ENCODE results near the gene POLA2.

Gene POLA2

DNA sequence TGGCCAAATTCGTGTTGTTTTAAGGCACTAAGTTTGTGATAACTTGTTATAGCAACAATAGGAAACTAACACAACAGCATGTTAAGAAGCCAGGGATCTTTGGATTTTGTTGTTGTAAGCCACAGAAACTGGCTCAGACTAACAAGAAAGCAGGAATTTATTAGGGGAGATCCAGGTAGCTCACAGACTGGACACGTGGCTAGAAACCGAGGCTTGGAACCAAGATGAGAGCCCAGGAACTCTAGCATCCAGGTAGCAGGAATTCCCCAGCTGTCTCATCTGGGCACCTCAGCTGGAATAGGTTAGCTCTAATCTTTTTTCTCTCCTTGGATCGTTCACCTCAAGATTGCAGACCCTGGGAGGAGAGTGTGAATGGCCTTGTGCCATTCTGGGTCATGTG, 24.9 kb downstream of the POLA2 start:
- no peak for DNase-seq (ENCODE audit: low spot score)

DNA sequence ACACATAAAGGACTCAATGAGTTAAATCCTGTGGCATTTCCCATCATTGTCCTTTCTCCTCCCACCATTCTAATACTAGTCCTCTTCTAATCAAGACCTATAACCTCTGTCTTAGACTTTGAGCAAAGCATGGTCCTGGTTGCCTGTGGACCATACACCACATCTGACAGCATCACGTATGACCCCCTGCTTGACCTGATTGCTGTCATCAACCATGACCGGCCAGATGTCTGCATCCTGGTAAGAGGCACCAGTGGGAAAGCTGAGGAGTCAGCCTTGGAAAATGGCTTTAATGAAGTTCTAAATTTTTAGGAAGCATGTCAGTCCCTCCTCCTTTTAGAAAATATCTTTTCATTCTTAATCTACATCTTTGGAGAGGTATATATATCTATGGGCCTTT, 25.8 kb downstream of the POLA2 start:
- DNase-seq (ENCODE audit: low spot score), result no peak

DNA sequence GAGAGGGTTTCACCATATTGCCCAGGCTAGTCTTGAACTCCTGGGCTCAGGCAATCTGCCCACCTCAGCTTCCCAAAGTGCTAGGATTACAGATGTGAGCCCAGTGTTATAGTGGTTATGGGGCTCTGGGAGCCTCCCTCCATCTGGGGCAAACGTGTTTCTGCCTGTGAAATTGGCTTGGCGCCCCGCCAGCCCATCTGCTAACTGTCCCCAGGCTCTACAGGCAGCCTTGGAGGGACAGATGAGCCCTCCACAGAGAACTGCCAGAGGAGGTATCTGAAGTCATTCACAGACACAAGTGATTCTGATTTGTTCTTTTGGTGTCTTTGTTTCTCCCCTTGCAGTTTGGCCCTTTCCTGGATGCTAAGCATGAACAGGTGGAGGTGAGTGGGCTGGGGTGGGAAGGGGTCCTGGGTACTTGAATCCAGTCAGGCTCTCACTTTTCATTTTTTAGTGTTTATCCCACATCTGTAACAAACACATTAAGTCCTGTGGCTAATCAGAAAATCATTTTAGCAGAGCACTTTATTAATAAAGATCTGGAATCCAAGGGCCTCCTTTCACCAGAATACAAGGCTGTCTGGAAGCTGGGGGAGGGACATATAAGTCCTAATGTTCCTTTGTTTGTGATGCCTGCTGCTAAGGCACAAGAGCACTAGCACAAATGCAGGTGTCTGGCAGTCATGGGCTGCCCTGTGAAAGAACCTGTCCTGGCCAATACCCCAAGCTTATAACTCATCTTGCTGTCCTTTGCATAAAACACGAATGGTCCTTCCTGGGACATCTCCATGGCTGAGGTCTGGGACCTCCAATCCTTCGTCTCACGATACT, 27.2 kb downstream of the POLA2 start:
- DNase-seq (ENCODE audit: low spot score), result no peak

DNA sequence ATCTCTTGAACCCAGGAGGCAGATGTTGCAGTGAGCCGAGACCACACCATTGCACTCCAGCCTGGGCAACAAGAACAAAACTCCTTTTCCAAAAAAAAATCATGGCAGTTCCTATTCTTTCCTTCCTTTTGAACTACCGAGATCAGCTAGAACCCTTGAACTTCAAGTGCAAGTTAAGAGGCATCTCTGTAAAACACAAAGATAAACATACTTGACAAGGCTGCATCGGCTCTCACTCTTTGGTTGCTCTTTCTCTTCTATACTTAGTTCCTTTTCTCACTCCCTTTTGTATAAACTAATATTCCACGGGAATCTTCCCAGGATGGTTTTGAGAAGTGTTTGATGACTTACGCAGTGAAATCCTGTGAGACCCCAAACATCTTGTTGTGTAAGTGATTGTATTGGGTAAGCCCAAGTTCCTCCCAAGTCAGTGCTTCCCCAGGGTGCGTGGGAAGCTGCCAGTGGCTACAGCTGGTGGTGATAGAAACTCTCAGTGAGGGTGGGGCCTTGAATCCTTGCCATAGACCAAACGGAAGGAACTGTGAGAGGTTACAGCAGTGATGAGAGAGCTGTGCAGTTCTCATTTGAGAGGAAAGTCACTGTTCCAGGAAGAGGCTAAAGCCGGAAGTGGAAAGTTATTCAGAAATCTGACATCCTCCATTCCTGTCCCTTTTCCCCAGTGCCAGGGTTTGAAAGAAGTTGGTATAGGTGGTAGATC, 28.8 kb downstream of the POLA2 start:
- peak; percentile 33 for DNase-seq (ENCODE audit: low spot score)

DNA sequence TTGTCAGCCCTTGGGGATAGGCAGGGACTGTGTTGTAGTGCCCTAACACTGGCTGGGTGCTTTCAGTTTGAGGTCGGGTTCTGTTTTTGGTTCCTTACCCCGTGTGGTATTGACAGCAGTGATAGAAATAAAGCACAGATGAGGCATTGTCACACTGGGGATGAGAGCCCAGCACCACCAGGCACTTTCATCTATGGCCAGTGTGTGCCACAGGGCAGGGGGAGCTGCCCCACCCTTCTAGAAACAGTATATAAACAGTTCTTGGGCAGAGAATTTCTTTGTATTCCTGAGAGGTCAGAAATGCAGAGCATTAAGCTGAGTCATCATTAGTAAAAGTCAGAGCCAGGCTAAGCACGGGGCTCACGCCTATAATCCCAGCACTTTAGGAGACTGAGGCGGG, 29.9 kb downstream of the POLA2 start:
- peak; percentile 68 for DNase-seq (ENCODE audit: low spot score)

DNA sequence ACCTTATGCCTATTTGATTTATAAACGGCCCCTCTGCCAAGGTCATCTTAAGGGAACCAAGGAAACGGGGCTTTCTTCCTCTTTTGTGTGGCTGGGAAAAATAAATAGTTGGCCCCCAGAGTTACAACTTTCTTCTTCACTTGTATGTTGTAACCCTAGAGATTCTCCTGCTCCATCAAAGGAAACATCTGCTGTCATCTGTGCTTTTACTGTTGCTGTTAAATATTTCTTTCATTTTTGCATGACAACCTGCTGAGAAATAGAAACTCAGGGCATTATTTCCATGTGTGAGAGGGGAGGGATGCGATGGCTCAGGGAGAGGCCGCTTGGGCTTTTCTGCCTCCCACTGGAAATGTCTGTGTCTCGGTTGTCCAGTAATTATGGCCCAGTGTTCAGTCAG, 31.1 kb downstream of the POLA2 start:
- no peak for DNase-seq (ENCODE audit: low spot score)

DNA sequence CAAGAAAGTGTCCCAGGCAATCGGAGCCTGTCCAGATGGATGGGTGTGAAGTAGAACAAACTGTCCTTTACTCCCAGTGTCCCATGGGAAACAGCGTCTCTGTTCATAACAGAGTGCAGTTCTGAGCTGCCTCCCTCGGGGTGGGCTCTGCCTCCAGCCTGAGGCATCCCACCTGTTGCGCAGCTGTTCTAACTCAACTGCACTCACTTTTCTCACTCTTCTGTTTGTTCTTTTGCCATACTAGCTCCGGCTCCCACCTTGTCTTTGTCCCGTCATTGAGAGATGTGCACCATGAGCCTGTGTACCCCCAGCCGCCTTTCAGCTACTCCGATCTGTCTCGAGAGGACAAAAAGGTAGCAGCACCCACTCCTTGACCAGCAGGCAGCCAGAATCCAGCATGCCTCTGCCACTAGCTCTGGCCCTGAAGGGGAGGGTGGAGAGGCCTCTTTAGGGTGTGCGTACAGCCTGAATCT, 32.2 kb downstream of the POLA2 start:
- DNase-seq (ENCODE audit: low spot score), result no peak

DNA sequence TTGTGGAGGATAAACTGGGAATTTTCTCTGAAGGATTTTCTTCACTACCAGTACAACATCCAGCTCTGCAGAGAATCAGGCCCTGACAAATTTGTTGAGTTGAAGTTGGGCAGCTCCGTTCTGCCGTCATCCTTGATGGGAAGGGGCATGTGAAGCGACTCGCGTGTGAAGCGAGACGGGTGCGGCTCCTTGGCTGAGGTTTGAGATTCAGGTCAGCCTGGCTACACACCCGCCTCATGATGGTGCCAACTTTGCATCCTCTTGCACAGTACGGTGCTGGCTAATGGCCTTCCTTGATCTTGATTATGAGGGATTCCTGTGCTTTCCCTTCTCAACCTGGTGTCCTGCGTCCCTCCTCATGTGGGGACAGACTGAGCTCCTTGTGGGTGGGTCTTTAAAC, 33.2 kb downstream of the POLA2 start:
- DNase-seq (ENCODE audit: low spot score), result no peak

DNA sequence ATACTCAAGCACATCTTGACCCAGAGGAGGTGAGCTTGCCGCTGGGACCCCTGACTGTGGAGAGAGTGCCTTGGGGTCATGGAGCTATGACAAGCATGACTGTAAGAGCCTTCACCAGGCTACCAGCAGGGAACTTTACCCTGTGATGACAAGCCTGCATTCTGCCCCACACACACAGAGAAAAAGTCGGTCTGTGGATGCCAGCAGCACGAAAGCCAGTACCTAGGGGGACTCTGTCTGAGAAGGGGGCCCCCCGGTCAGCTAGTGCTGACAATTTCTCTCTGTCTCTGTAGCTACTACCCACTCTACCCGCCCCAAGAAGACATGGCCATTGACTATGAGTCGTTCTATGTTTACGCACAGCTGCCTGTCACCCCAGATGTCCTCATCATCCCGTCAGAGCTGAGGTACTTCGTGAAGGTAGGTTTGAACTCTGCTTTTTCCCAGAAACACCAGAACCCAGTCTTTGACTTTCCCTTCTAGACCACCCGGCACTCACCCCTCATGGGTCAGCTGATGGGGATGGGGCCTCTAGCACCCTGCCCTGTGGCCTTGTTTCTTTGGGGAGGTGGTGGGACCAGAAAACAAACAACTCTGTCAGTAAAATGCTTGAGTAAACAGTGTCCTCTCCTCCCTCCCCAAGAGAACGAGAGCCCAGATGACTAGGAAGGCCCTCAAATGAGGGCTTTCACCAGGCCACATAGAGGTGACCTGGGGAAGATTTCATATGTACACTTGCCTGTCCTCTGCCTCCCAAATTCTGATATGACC, 34.0 kb downstream of the POLA2 start:
- no peak for DNase-seq (ENCODE audit: low spot score)

DNA sequence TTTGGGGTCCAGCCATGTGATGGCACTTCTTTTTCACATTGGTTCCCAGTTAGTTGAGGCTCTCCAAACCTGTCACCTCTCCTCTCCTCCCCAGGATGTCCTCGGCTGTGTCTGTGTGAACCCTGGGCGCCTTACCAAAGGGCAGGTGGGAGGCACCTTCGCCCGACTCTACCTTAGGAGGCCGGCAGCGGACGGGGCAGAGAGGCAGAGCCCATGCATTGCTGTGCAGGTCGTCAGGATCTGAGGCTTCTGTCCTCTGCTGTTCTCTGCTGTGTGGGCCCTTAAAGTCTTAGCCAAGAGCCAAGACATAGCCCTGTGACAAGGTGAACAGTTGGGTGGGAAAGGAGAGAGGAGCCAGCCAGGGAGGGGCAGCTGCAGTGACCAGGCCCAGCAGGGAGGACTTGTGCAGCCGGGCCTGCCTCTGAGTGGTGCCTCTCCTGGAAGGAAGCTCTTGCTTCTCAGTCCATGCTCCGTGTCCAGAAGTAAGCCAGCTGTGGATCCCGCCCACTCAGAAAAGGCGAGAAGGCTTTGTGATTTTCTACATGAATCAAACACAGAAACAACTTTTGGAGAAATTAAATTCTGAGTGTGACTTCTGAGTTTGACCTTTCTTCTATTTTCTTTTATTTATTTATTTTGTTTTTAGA, 35.4 kb downstream of the POLA2 start:
- DNase-seq (ENCODE audit: low spot score), result no peak

DNA sequence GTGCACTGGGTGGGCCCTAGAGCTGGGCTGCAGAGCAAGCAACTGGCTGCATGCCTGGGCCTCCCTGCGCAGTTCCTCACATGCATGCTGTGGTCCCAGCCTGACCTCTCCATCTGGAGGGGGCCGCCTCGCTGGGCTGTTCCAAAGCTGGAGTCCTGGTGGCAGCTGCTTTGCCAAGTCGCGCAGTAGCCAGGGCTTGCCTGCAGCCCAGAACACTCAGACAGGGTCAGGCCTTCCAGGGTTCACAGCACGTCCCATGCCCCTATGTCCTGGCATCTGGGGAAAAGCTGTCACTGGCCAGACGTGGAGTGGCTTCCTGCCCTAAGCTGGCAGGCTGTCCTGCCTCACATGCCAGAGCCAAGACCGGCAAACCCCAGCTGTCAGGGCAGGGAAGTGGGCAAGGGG, 36.4 kb downstream of the POLA2 start:
- no peak for DNase-seq (ENCODE audit: low spot score)

DNA sequence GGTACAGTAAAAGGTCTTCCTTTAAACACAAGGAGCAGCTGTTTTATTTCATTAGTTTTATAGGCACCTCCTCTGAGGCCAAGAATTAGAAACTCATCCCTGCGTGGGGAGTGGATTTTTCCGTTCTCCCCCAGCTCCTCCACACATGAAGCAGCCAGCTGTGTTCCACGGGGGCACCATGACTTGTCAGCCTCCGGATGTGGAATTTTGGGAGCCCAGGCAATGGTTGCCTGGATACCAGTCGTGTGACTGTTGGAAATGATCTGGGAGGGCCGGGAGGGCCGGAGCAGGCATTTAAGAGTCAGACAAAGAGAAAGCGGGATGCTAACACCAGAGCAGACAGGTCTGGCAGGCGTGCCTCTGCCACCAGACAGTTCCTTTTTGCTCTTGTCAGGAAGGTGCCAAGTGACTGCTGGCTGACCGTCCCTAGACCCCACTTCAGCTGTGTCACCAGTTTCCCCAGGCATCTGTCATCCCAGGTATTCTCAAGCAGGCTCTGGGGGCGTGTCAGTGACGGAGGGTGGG, 37.0 kb downstream of the POLA2 start:
- no peak for DNase-seq (ENCODE audit: low spot score)

DNA sequence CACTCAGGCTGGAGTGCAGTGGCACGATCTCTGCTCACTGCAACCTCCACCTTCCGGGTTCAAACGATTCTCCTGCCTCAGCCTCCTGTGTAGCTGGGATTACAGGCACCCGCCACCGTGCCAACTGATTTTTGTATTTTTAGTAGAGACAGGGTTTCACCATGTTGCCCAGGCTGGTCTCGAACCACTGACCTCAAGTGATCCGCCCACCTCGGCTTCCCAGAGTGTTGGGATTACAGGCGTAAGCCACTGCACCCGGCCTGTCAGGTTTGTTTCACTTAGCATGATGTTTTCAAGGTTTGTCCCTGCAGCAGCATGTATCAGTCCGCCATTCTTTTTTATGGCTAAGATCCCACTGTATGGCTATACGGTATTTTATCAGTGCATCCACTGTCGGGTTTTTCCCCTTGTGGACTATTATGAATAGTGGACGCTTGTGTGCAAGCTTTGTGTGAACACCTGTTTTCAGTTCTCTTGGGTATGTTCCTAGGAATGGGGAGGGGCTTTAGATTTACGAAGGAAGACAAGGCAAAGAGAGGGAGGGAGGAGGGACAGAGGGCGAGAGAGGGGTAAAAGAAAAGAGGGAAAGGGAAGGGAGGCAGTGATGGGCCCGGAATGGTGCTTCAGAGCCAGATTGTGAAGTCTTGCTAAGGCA, 39.0 kb downstream of the POLA2 start:
- DNase-seq (ENCODE audit: low spot score), result no peak

DNA sequence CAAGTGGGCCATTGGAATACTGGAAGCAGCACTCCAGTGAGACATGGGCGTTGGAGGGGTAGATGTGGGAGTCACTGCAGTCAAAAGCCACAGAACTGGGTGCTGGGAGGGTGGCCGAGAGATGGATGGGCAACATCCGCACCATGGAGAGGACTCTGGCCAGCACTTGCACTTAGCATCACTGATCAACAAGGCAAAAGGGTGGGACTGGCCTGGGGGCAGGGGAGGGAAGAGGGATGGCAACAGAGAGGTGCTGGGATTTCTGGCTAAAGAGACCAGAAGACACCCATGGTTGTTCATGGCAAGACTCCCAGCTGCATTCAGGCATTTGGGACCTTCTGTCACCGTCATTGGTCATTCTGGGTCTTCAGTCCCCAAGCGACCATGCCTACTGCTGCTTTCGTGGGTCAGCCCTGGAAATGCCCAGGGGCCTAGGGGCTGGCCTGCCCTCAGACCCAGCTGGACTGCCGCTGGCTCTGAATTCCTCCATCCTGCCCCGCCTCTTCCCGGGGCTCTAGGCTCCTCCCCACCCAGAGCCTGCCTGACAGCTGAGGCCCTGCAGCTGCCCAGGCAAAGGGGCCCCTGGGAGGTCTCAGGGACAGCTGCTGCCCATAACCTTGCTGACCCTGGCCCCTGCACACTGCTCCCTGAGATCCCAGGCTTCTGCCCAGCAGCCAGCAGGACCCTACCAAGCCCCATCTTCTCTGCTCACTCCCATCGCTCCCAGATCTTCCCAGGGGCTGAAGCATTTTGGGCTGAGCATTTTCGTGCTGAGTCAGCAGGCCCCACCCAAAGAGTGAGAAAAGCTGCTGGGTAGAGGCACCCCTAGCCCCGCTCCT, 39.9 kb downstream of the POLA2 start:
- DNase-seq (ENCODE audit: low spot score), result no peak

DNA sequence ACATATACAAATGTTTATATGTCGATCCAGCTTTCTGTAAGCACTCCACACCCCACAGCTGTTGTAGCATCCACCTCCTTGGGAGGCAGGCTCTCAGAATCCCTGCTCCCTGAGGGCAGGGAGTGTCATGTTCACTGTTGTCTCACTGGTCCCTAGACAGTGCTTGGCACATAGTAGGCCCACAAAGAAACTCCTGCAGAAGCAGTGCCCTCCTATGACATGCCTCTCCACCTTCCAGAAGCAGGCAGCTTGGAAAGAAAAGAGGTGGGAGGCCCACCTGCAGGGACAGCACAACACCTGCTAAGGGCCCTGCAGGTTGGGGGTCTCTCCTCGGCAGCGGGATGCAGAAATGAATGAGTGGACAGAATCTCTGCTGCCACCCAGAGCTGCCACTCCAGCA, 41.8 kb downstream of the POLA2 start:
- DNase-seq (ENCODE audit: low spot score), result no peak

DNA sequence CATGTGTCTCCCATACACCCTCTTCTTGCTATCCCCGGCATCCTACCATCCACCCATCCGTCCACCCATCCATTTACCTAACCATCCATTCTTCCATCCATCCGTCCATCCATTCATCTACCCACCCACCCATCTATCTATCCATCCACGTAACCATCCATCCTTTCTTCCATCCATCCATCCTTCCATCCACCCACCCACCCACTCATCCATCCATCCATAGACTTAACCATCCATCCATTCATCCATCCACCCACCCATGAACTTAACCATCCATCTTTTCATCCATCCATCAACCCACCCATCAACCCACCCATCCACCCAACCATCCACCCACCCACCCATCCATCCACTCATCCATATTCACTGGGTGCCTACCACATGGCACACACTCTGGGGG, 42.3 kb downstream of the POLA2 start:
- no peak for DNase-seq (ENCODE audit: low spot score)

DNA sequence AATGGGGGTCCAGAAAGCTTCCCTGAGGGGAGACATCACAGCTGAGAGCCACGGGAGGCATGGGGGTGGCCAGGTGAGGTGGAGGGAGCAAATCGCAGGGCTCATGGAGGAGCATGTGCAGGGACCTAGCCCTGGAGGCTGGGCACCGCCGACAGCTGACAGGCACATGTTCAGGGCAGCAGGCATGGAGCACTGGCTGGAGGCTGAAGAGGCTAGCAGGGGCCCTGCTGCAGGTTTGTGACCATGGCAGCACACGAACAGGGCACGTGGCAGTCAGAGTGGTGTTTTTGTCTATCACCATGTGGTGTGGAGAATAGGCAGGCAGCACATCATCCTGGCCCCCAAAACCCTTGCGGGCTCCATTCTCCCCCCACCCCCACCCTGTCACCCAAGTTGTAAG, 42.9 kb downstream of the POLA2 start:
- no peak for DNase-seq (ENCODE audit: low spot score)

DNA sequence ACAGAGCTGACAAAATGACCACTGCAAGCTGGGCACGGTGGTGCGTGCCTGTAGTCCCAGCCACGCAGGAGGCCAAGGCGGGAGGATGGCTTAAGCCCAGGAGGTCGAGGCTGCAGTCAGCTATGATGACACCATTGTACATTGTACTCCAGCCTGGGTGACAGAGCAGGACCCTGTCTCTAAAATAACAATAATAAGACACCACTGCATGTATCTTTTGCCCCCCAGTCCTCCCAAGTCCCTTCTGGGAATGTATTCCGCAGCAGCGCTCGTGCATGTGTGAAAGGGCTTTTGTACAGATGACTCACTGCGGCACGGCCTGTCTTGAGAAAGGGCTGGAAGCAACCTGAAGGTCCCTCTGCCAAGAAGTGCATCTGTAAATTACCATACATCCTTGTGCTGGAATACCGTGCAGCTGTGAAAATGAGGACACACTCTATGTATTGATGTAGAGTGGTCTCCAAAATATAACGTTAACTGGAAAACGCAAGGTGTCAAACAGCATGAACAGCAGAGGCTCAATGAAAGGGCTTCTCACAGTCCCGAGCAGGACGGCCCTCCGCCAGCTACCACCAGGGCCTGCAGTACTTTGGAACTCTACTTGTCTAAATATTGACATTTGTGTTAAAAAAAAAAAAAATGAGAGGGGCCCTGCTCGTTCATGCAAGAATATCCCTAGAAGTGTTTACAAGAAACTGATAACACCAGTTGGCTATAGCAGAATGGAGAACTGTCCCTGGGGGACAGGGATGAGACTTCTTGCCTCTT, 43.9 kb downstream of the POLA2 start:
- DNase-seq (ENCODE audit: low spot score), result no peak

DNA sequence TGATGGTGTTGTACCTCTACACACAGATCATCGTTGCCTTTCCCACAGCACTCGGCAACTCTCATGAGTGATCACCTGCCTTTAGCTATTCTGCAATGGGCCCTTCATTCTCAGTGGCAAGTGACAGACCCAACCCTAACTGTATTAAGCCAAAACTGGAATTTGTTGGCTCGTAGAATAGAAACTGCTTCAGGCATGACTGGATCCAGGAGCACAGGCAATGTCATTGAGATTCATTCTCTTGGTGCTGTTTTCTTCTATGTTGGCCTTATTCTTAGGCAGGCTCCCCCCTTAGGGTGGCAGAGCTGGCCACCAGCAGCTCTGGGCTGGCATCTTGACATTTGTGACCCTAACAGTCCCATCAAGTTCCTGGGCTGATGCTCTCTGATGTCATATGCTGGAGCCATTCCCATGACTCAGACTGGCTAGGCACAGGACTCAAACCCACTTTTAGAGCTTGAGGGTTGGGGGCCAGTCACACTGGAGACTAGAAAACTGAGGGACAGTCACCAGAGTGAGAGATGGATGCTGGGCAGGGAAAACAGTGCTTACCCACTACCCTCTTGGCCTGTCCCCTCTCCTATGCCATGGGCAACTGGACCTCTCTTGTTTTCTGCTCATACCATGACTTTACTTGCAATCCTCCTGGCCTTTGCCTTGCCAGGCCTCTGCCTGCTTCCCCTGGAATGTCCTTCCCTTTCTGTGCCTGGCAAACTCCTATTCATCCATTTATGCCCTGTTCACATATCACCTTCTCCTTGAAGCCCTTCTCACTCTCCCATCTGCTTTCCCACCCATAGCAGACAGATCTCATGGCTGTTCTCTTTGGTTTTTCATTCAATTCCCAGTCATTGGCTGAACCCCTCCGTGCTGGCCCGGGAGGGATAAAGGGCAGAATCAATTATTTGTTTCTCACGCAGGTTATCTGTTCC, 45.8 kb downstream of the POLA2 start:
- no peak for DNase-seq (ENCODE audit: low spot score)

Measured in COLO829 (cell line).